Endothelial cell of umbilical vein (primary cell): Measurements from ENCODE around the gene F2RL1. TPM values are rescaled to one million over a fixed set of nuclear protein-coding genes. Genes with fewer than 3 reads are reported as not detected.

Experiments
- BruUV-seq: library from RNA; stranded (reverse); fragments of 400-500 nt; replicated peaks from 2 replicates; lab custom pipeline; 2021; lab: Mats Ljungman, UMichigan
- CTCF ChIA-PET: fragments of 300-600, 350-600 bp; sonication (Branson Sonifier 250); formaldehyde crosslinking; loops from one replicate; lab custom pipeline; 2021; ENCODE audit warnings: antibody characterized with exemption, inconsistent platforms; lab: Charles Lee
- POLR2A ChIA-PET: fragments of 300-600, 350-600 bp; sonication (Branson Sonifier 250); formaldehyde crosslinking; loops from one replicate; lab custom pipeline; 2021; ENCODE audit warnings: antibody characterized with exemption, inconsistent platforms; lab: Charles Lee
- DNase-seq: peaks from one replicate; pipeline ENCODE4 v3.0.0-alpha.2; 2011; ENCODE audit warnings: low read depth, low spot score
- FAIRE-seq: peaks from 2 replicates; lab custom pipeline; 2011; peaks lifted over from hg19 to GRCh38; lab: Jason Lieb, UNC
- H2AFZ ChIP-seq: 2 replicates; pipeline ENCODE4 v1.6.0; 2012; ENCODE audit warnings: low read depth, low read length, control low read depth, inconsistent platforms
- H3K27ac ChIP-seq: 2 replicates; pipeline ENCODE4 v1.5.1; 2011; ENCODE audit warnings: low read depth, mild to moderate bottlenecking, control low read depth, low read length, moderate library complexity; ENCODE audit not compliant: insufficient read depth
- H3K27me3 ChIP-seq, 2 experiments: 2 replicates each; pipeline versions ENCODE4 v1.6.0 to v1.6.1; 2011; ENCODE audit warnings: low read length in 2 of 2, mixed read lengths in 1 of 2; ENCODE audit not compliant: control insufficient read depth in 2 of 2, insufficient read depth in 2 of 2
- H3K36me3 ChIP-seq, 2 experiments: 2 replicates in 1 of 2; 3 replicates in 1 of 2; pipeline ENCODE4 v1.5.1; 2011; ENCODE audit warnings: low read length in 2 of 2, mild to moderate bottlenecking in 1 of 2, moderate library complexity in 1 of 2; ENCODE audit not compliant: control insufficient read depth in 2 of 2, insufficient read depth in 2 of 2; ENCODE audit errors: extremely low read depth in 1 of 2
- H3K4me1 ChIP-seq: 3 replicates; pipeline ENCODE4 v1.5.1; 2011; ENCODE audit warnings: mild to moderate bottlenecking, low read length; ENCODE audit not compliant: control insufficient read depth, insufficient read depth; ENCODE audit errors: extremely low read depth
- H3K4me2 ChIP-seq: 2 replicates; pipeline ENCODE4 v1.6.1; 2011; ENCODE audit warnings: low read length, control low read depth, mixed read lengths; ENCODE audit not compliant: insufficient read depth
- H3K4me3 ChIP-seq, 3 experiments: fragments of 200-600 bp in 1 of 3; sonication (generic), shearing (Covaris generic) in 1 of 3; replicated peaks in 1 of 3; 2 replicates each; pipeline ENCODE4 v1.5.1; 2011 to 2016; ENCODE audit warnings: control low read depth in 3 of 3, low read length in 3 of 3, mild to moderate bottlenecking in 2 of 3, inconsistent platforms in 1 of 3, low read depth in 1 of 3, moderate library complexity in 1 of 3; ENCODE audit not compliant: insufficient read depth in 1 of 3
- H3K79me2 ChIP-seq: 2 replicates; pipeline ENCODE4 v1.6.0; 2012; ENCODE audit warnings: low read length, inconsistent platforms; ENCODE audit not compliant: control insufficient read depth, insufficient read depth
- H3K9ac ChIP-seq: replicated peaks from 2 replicates; pipeline ENCODE3; 2011; ENCODE audit warnings: low read length, control low read depth; ENCODE audit not compliant: insufficient read depth; ENCODE audit errors: extremely low read depth
- H3K9me1 ChIP-seq: replicated peaks from 3 replicates; pipeline ENCODE4 v1.6.0; 2011; ENCODE audit warnings: mild to moderate bottlenecking, low read length; ENCODE audit not compliant: control insufficient read depth, insufficient read depth; ENCODE audit errors: extremely low read depth
- H3K9me3 ChIP-seq: replicated peaks from 2 replicates; pipeline ENCODE4 v1.5.1; 2012; ENCODE audit warnings: low read length, inconsistent platforms; ENCODE audit not compliant: control insufficient read depth, insufficient read depth
- H4K20me1 ChIP-seq: replicated peaks from 2 replicates; pipeline ENCODE3; 2011; ENCODE audit warnings: mild to moderate bottlenecking, low read length; ENCODE audit not compliant: control insufficient read depth, insufficient read depth; ENCODE audit errors: extremely low read depth
- EZH2 ChIP-seq: IDR thresholded peaks from 2 replicates; pipeline ENCODE4 v1.6.1; 2012; ENCODE audit warnings: borderline replicate concordance, low read depth, mild to moderate bottlenecking, moderate library complexity, low read length, inconsistent platforms; ENCODE audit not compliant: severe bottlenecking
- FOS ChIP-seq: IDR thresholded peaks from 2 replicates; pipeline ENCODE4 v1.6.1; 2011; ENCODE audit warnings: mild to moderate bottlenecking, low read length, moderate library complexity, borderline replicate concordance; ENCODE audit not compliant: insufficient read depth
- GATA2 ChIP-seq: IDR thresholded peaks from 2 replicates; pipeline ENCODE4 v1.7.0; 2011; ENCODE audit warnings: low read depth, mild to moderate bottlenecking, moderate library complexity, mixed read lengths, low read length; ENCODE audit not compliant: insufficient read length, insufficient read depth
- JUN ChIP-seq: IDR thresholded peaks from 2 replicates; pipeline ENCODE4 v1.6.1; 2011; ENCODE audit warnings: borderline replicate concordance, low read depth; ENCODE audit not compliant: insufficient read length, insufficient read depth
- MYC ChIP-seq: IDR thresholded peaks from one replicate; pipeline ENCODE4 v1.6.1; 2011; ENCODE audit warnings: mild to moderate bottlenecking, low read depth, low read length
- POLR2A ChIP-seq: IDR thresholded peaks from 2 replicates; pipeline ENCODE4 v1.6.1; 2012; ENCODE audit warnings: low read depth, mild to moderate bottlenecking, control low read depth, low read length
- POLR2AphosphoS5 ChIP-seq: IDR thresholded peaks from 2 replicates; pipeline ENCODE4 v1.6.1; 2012; ENCODE audit warnings: low read depth, mild to moderate bottlenecking, control low read depth, low read length, moderate library complexity; ENCODE audit not compliant: insufficient read depth
- dilution Hi-C: fragments of 300-500 bp; cut with MboI; formaldehyde crosslinking; loops from one replicate; pipeline ENCODE4 v1.15.0; 2019; ENCODE audit warnings: low sequenced_read_pairs; ENCODE audit not compliant: extremely low pct_ligation_motif_present
- intact Hi-C: fragments of 100-400 bp; cut with micrococcal nuclease; formaldehyde crosslinking; loops from one replicate; pipeline ENCODE4 v1.10.0; 2022
- polyA plus RNA-seq, 4 experiments: library from polyadenylated mRNA; depleted of rRNA in 3 of 4; stranded (reverse) in 3 of 4; unstranded in 1 of 4; fragments of >200 nt; gene quantifications; 2 replicates each; pipeline versions ENCODE4 v1.2.1 to v1.2.3, GENCODE V29; 2011 to 2012; ENCODE audit warnings: missing spikeins in 1 of 4
- total RNA-seq: library from RNA; stranded (reverse); gene quantifications from 2 replicates; pipeline ENCODE4 v1.2.3, GENCODE V29; 2021
- TF ChIP-seq, protein P1 (sequence below), 2 donors: IDR thresholded peaks; 1 replicate in 1 of 2; 2 replicates in 1 of 2; pipeline ENCODE4 v1.5.1; 2011; ENCODE audit warnings: low read length in 2 of 2, mild to moderate bottlenecking in 2 of 2, moderate library complexity in 2 of 2, control low read depth in 1 of 2, inconsistent platforms in 1 of 2, low read depth in 1 of 2; ENCODE audit not compliant: insufficient read depth in 1 of 2; ENCODE audit errors: extremely low read depth in 1 of 2
- TF ChIP-seq, protein P2 (sequence below): IDR thresholded peaks from 2 replicates; pipeline ENCODE4 v1.6.1; 2011; ENCODE audit not compliant: insufficient read depth, insufficient read length

F2RL1 gene
- total and polyA plus RNA-seq, 2 donors (not counting 3 experiments of a cell fraction or from before 2014, with no cell fraction given) = 21.8 to 21.9 TPM

GRCh38 chr5:76831110-76831452 lies 12.3 kb downstream of the F2RL1 start:
- H3K4me2 ChIP-seq = no peak overlapping the region
- H3K79me2 ChIP-seq = peaks cover 14% of the 10 kb centered on the region
- CTCF ChIA-PET = interaction anchor here (0.8 to 2.0 kb wide), 3 partner anchors 11 to 56 kb away, joined by 3 to 7 read pairs (median 4); no protein-coding TSS in a partner anchor
- peaks cover 13% of the 10 kb centered on the region for H3K4me1 ChIP-seq
- TF ChIP-seq POLR2AphosphoS5 (peak; percentile 56), EZH2 (no peak)
- no peaks in the 10 kb centered on the region for H3K9me1 ChIP-seq
- POLR2A ChIA-PET = interaction anchor here (0.6 kb wide), 1 partner anchor 167 kb away, joined by 3 read pairs; no protein-coding TSS in a partner anchor
- DNase-seq (peak; percentile 89), FAIRE-seq (peak; percentile 81)
- H3K4me3 ChIP-seq = no peak overlapping the region
- dilution Hi-C loops = no loop called here
- intact Hi-C loops = loop anchor here (1.0 kb wide), 1 partner anchor 40 kb away; no protein-coding TSS in a partner anchor
- H3K36me3 ChIP-seq = peaks cover 5 to 9% of the 10 kb centered on the region in 2 experiments
- no peaks in the 10 kb centered on the region for H3K27me3 ChIP-seq
- no TSS peak for BruUV-seq
- no peaks in the 10 kb centered on the region for H4K20me1 ChIP-seq
- H3K9me3 ChIP-seq = no peaks in the 10 kb centered on the region
- H3K27ac ChIP-seq = peak overlapping the region; percentile 82
- no peak overlapping the region for H2AFZ ChIP-seq
- H3K9ac ChIP-seq = no peak overlapping the region

DNA sequence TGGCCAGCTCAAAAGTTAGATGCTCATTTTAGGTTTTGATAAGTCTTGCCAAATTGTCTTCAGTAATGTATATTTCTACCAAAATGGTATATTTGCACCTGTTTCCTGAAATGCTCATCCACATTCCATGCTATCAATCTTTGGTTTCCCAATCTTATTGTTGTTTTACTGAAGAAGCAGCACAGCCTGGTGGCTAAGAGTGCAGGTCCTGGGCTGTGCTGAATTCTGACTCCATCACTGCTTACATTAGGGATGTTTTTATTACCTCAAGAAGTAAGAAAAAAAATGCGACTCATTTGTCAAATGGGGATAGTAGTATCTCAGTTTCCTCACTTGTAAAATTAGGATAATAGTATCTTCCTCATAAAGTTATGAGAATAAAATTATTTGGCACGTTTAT lies 17.4 kb downstream of the F2RL1 start:
- intact Hi-C loops = no loop called here
- Histone ChIP-seq H3K9me3 (no peaks in the 10 kb centered on the region), H3K4me3 (no peak overlapping the region), H3K9ac (no peak overlapping the region), H3K36me3 (peaks cover 5 to 9% of the 10 kb centered on the region in 2 experiments), H3K27me3 (no peaks in the 10 kb centered on the region), H3K9me1 (no peaks in the 10 kb centered on the region), H2AFZ (no peak overlapping the region), H3K4me2 (no peak overlapping the region), H3K4me1 (peaks cover 20% of the 10 kb centered on the region), H3K79me2 (peaks cover 4% of the 10 kb centered on the region), H4K20me1 (no peaks in the 10 kb centered on the region), H3K27ac (no peak overlapping the region)
- peak; percentile 24 for DNase-seq
- CTCF ChIA-PET = interaction anchor here (0.7 to 1.5 kb wide), 4 partner anchors 16 to 235 kb away, joined by 3 to 5 read pairs (median 4); no protein-coding TSS in a partner anchor
- POLR2A ChIA-PET = no interaction called here
- FAIRE-seq = peak; percentile 44
- BruUV-seq = no TSS peak
- TF ChIP-seq MYC = no peak
- no peak for TF ChIP-seq JUN
- TF ChIP-seq GATA2 = no peak
- TF ChIP-seq FOS = no peak
- TF ChIP-seq, protein P1, sequence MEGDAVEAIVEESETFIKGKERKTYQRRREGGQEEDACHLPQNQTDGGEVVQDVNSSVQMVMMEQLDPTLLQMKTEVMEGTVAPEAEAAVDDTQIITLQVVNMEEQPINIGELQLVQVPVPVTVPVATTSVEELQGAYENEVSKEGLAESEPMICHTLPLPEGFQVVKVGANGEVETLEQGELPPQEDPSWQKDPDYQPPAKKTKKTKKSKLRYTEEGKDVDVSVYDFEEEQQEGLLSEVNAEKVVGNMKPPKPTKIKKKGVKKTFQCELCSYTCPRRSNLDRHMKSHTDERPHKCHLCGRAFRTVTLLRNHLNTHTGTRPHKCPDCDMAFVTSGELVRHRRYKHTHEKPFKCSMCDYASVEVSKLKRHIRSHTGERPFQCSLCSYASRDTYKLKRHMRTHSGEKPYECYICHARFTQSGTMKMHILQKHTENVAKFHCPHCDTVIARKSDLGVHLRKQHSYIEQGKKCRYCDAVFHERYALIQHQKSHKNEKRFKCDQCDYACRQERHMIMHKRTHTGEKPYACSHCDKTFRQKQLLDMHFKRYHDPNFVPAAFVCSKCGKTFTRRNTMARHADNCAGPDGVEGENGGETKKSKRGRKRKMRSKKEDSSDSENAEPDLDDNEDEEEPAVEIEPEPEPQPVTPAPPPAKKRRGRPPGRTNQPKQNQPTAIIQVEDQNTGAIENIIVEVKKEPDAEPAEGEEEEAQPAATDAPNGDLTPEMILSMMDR (IDR thresholded peaks at IDR 0.05; ENCODE audit: extremely low read depth in 1 of 2, insufficient read depth in 1 of 2, low read depth in 1 of 2, low read length in 2 of 2) = no peak
- no peak for TF ChIP-seq EZH2
- no peak for TF ChIP-seq POLR2A
- no peak for TF ChIP-seq POLR2AphosphoS5
- TF ChIP-seq, protein P2, sequence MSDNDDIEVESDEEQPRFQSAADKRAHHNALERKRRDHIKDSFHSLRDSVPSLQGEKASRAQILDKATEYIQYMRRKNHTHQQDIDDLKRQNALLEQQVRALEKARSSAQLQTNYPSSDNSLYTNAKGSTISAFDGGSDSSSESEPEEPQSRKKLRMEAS = no peak
- dilution Hi-C loops = no loop called here
